ENCODE results near the gene SKA3.

DNA sequence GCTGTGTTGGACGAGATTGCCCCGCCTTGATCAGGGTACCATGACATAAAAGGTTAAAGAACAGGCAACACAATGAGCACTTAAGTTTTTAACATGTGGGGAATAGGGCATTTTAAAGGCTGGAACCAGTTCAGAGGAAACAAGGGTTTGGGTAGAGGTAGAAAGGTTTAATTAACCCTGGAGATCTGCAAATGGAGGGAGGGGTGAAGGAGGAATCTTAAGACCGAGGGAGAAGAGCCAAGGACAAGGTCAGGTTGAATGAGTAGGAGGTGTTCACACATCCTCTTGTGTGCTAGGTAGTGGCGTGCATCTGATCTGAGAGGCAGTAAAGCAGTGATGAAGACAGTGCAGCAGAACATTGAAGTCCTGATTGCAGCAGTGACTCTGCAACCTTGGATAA lies 28.5 kb downstream of the SKA3 start:
- TF ChIP-seq, protein P1, sequence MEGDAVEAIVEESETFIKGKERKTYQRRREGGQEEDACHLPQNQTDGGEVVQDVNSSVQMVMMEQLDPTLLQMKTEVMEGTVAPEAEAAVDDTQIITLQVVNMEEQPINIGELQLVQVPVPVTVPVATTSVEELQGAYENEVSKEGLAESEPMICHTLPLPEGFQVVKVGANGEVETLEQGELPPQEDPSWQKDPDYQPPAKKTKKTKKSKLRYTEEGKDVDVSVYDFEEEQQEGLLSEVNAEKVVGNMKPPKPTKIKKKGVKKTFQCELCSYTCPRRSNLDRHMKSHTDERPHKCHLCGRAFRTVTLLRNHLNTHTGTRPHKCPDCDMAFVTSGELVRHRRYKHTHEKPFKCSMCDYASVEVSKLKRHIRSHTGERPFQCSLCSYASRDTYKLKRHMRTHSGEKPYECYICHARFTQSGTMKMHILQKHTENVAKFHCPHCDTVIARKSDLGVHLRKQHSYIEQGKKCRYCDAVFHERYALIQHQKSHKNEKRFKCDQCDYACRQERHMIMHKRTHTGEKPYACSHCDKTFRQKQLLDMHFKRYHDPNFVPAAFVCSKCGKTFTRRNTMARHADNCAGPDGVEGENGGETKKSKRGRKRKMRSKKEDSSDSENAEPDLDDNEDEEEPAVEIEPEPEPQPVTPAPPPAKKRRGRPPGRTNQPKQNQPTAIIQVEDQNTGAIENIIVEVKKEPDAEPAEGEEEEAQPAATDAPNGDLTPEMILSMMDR (IDR thresholded peaks at IDR 0.05; ENCODE audit: low read depth, low read length) = no peak
- TF ChIP-seq EZH2phosphoT487 (IDR thresholded peaks at IDR 0.05; ENCODE audit: low read depth) = no peak
